Fibroblast of lung (primary cell): Measurements from ENCODE around the gene CCDC89. TPM values are rescaled to one million over a fixed set of nuclear protein-coding genes. Genes with fewer than 3 reads are reported as not detected.

ENCODE experiments used
- DNase-seq, 2 donors: peaks; one replicate each; pipeline versions ENCODE4 v3.0.0 to v3.0.0-alpha.2; 2010; ENCODE audit warnings: low read depth in 2 of 2
- H2AFZ ChIP-seq: 2 replicates; pipeline ENCODE4 v1.5.1; 2012; ENCODE audit warnings: low read length, control low read depth, inconsistent platforms
- H3K27ac ChIP-seq: 2 replicates; pipeline ENCODE4 v1.5.1; 2011; ENCODE audit warnings: low read length, control low read depth; ENCODE audit not compliant: insufficient read depth
- H3K27me3 ChIP-seq: 2 replicates; pipeline ENCODE4 v1.5.1; 2011; ENCODE audit warnings: mild to moderate bottlenecking, low read length; ENCODE audit not compliant: control insufficient read depth, insufficient read depth
- H3K36me3 ChIP-seq: 2 replicates; pipeline ENCODE4 v1.5.1; 2011; ENCODE audit warnings: low read length; ENCODE audit not compliant: control insufficient read depth, insufficient read depth
- H3K4me1 ChIP-seq: 2 replicates; pipeline ENCODE4 v1.5.1; 2011; ENCODE audit warnings: low read length; ENCODE audit not compliant: control insufficient read depth, insufficient read depth; ENCODE audit errors: extremely low read depth
- H3K4me2 ChIP-seq: 2 replicates; pipeline ENCODE4 v1.5.1; 2011; ENCODE audit warnings: low read length, control low read depth; ENCODE audit not compliant: insufficient read depth; ENCODE audit errors: extremely low read depth
- H3K4me3 ChIP-seq, 4 experiments: fragments of 200-600 bp in 1 of 4; sonication (generic) in 1 of 4; replicated peaks in 1 of 4; 2 replicates each; pipeline ENCODE4 v1.5.1; 2011 to 2016; ENCODE audit warnings: low read length in 4 of 4, low read depth in 3 of 4, mild to moderate bottlenecking in 3 of 4, control low read depth in 2 of 4, inconsistent platforms in 1 of 4, mixed read lengths in 1 of 4; ENCODE audit not compliant: insufficient read depth in 1 of 4; ENCODE audit errors: control extremely low read depth in 1 of 4
- H3K79me2 ChIP-seq: 2 replicates; pipeline ENCODE4 v1.5.1; 2012; ENCODE audit warnings: mild to moderate bottlenecking, low read length, inconsistent platforms; ENCODE audit not compliant: control insufficient read depth, insufficient read depth
- H3K9ac ChIP-seq: 2 replicates; pipeline ENCODE4 v1.5.1; 2011; ENCODE audit warnings: mild to moderate bottlenecking, low read length, control low read depth; ENCODE audit not compliant: insufficient read depth
- H3K9me3 ChIP-seq: 2 replicates; pipeline ENCODE4 v1.5.1; 2012; ENCODE audit warnings: low read depth, low read length; ENCODE audit not compliant: control insufficient read depth, insufficient read depth
- H4K20me1 ChIP-seq: 2 replicates; pipeline ENCODE4 v1.5.1; 2011; ENCODE audit warnings: low read length; ENCODE audit not compliant: control insufficient read depth, insufficient read depth; ENCODE audit errors: extremely low read depth
- CTCF ChIP-seq, 2 donors: IDR thresholded peaks in 1 of 2; conservative IDR thresholded peaks in 1 of 2; 1 replicate in 1 of 2; 2 replicates in 1 of 2; pipeline ENCODE4 v1.5.1; 2011 to 2012; ENCODE audit warnings: low read length in 2 of 2, control low read depth in 1 of 2, inconsistent platforms in 1 of 2, low read depth in 1 of 2, mild to moderate bottlenecking in 1 of 2
- EZH2 ChIP-seq: IDR thresholded peaks from 2 replicates; pipeline ENCODE4 v1.5.1; 2012; ENCODE audit warnings: low read length, control low read depth, mild to moderate bottlenecking; ENCODE audit errors: missing control alignments
- polyA plus RNA-seq, 2 donors: library from polyadenylated mRNA; depleted of rRNA in 1 of 2; stranded (reverse) in 1 of 2; unstranded in 1 of 2; fragments of >200 nt; gene quantifications; 2 replicates each; pipeline ENCODE4 v1.2.1, GENCODE V29; 2011 to 2012; ENCODE audit warnings: missing spikeins in 1 of 2
- total RNA-seq: library from RNA; depleted of rRNA; stranded (reverse); fragments of >200 nt; gene quantifications from 2 replicates; pipeline ENCODE4 v1.2.1, GENCODE V29; 2014

Gene CCDC89
- total and polyA plus RNA-seq, 2 donors (not counting 1 experiment from before 2014, with no cell fraction given) = 2.3 to 4.1 TPM

DNA sequence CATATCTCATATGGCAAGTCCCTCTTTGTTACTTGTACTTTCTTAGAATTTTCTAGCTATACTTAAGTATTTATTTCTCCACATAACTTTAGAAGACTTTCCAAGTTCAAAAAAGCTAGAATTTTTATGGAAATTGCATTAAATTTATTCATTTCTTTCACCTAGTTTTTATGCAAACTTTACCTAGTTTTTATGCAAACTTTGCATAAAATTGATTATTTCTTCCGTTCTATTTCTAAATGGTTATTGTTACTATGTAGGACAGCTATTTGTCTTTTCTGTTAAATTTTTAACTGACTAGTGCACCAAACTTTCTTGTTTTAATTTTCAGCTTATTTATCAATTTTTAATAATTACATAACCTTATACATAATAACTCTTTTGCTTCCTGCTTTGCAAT lies 17.8 kb downstream of the CCDC89 start:
- no peaks in the 10 kb centered on the region for H3K27me3 ChIP-seq
- no peaks in the 10 kb centered on the region for H3K9me3 ChIP-seq
- no peaks in the 10 kb centered on the region for H3K4me1 ChIP-seq
- no peak overlapping the region for H3K9ac ChIP-seq
- H3K79me2 ChIP-seq = peaks cover 13% of the 10 kb centered on the region
- H3K4me2 ChIP-seq = no peak overlapping the region
- H3K36me3 ChIP-seq = no peaks in the 10 kb centered on the region
- no peak overlapping the region for H2AFZ ChIP-seq
- TF ChIP-seq CTCF (conservative IDR thresholded peaks at IDR 0.05 in 1 of 2, IDR thresholded peaks at IDR 0.05 in 1 of 2; ENCODE audit: low read depth in 1 of 2, low read length in 2 of 2) = no peak
- TF ChIP-seq EZH2 = no peak
- peaks cover 4% of the 10 kb centered on the region for H4K20me1 ChIP-seq
- no peak overlapping the region for H3K4me3 ChIP-seq
- no peak for DNase-seq
- H3K27ac ChIP-seq = no peak overlapping the region

- no peak overlapping the region for H3K9ac ChIP-seq
These were observed 19.3 kb downstream of the CCDC89 start for GRCh38 chr11:85666687-85667086.

DNA sequence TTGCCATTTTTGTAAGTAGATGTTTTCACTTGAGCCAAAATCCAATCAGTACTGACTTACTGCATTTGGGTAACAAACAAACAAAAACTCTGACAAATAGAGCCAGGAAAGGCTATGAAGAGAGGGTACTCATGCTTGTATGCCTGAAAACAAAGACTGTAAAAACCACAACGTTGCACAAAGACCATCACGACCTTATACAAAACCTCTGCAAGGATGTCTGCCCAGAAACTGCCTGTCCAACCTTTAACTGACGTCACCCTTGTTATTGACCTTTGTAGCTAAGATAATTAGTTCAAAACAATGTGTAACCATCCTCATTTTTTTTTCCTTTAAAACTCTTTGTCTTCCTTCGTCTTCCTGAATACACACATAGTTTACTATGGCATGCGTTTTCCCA lies 20.3 kb downstream of the CCDC89 start:
- H3K27me3 ChIP-seq = no peaks in the 10 kb centered on the region
- H3K27ac ChIP-seq = peak overlapping the region; percentile 97
- peaks cover 6% of the 10 kb centered on the region for H4K20me1 ChIP-seq
- H3K4me2 ChIP-seq = peak overlapping the region; percentile 76
- peak overlapping the region; percentile 51 for H2AFZ ChIP-seq
- H3K4me1 ChIP-seq = peaks cover 2% of the 10 kb centered on the region
- no peaks in the 10 kb centered on the region for H3K9me3 ChIP-seq
- H3K36me3 ChIP-seq = peaks cover 2% of the 10 kb centered on the region
- no peak overlapping the region for H3K9ac ChIP-seq
- peak in 1 of 2 donors; percentile 42 for DNase-seq
- no peak overlapping the region for H3K4me3 ChIP-seq
- peaks cover 37% of the 10 kb centered on the region for H3K79me2 ChIP-seq
- TF ChIP-seq CTCF (conservative IDR thresholded peaks at IDR 0.05 in 1 of 2, IDR thresholded peaks at IDR 0.05 in 1 of 2; ENCODE audit: low read depth in 1 of 2, low read length in 2 of 2) (no peak), EZH2 (no peak)

More at GRCh38 chr11:85666687-85667086, 19.3 kb downstream of the CCDC89 start:
- no peak overlapping the region for H2AFZ ChIP-seq
- H3K27ac ChIP-seq = no peak overlapping the region
- no peak overlapping the region for H3K4me2 ChIP-seq
- H3K79me2 ChIP-seq = peaks cover 27% of the 10 kb centered on the region
- no peak overlapping the region for H3K4me3 ChIP-seq
- TF ChIP-seq EZH2 (no peak), CTCF (conservative IDR thresholded peaks at IDR 0.05 in 1 of 2, IDR thresholded peaks at IDR 0.05 in 1 of 2; ENCODE audit: low read depth in 1 of 2, low read length in 2 of 2) (no peak)
- no peak for DNase-seq
- H3K9me3 ChIP-seq = no peaks in the 10 kb centered on the region
- no peaks in the 10 kb centered on the region for H3K27me3 ChIP-seq
- H4K20me1 ChIP-seq = peaks cover 6% of the 10 kb centered on the region
- peaks cover 2% of the 10 kb centered on the region for H3K4me1 ChIP-seq
- H3K36me3 ChIP-seq = peaks cover 2% of the 10 kb centered on the region
